ENCODE data around the gene SCN10A.

DNA sequence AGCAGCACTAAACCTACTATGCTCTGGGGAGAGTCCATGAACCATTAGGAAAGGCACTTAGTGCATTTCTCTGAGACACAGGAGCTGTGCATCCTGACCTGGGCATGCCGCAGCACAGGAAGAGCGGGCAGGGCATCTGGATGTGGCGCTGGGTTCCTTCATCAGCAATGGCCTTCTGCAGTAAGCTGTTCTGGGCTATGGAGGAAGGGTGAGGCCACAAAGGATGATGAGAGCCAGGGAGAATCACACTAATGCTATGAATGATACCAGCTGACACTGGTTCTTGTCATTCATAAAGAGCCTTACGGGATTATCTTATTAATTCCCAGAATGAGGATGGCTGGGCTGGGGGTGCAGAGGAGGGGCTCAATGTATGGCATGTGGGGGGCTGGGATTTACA is 12.7 kb upstream of the SCN10A start:
- no peak for TF ChIP-seq POLR2A (IDR thresholded peaks at IDR 0.05)
- TF ChIP-seq, protein P1, sequence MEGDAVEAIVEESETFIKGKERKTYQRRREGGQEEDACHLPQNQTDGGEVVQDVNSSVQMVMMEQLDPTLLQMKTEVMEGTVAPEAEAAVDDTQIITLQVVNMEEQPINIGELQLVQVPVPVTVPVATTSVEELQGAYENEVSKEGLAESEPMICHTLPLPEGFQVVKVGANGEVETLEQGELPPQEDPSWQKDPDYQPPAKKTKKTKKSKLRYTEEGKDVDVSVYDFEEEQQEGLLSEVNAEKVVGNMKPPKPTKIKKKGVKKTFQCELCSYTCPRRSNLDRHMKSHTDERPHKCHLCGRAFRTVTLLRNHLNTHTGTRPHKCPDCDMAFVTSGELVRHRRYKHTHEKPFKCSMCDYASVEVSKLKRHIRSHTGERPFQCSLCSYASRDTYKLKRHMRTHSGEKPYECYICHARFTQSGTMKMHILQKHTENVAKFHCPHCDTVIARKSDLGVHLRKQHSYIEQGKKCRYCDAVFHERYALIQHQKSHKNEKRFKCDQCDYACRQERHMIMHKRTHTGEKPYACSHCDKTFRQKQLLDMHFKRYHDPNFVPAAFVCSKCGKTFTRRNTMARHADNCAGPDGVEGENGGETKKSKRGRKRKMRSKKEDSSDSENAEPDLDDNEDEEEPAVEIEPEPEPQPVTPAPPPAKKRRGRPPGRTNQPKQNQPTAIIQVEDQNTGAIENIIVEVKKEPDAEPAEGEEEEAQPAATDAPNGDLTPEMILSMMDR (IDR thresholded peaks at IDR 0.05), result no peak

Data from Peyer's patch (tissue), 4 donors.